Ovary (tissue), 3 donors: Measurements from ENCODE around the gene ATP6V1G3.

Experiments
- CTCF ChIP-seq, 3 donors: fragments of 450-650 bp in 2 of 3; fragments of 200-600 bp in 1 of 3; IDR thresholded peaks; one replicate each; pipeline versions ENCODE4 v1.5.1 to v1.8.0; 2016 to 2022; ENCODE audit warnings: antibody characterized with exemption in 3 of 3, mild to moderate bottlenecking in 1 of 3
- EP300 ChIP-seq: sonication (generic); formaldehyde crosslinking; IDR thresholded peaks from one replicate; pipeline ENCODE4 v1.6.1; 2017; ENCODE audit warnings: antibody characterized with exemption
- POLR2A ChIP-seq: fragments of 450-650 bp; IDR thresholded peaks from one replicate; pipeline ENCODE4 v1.6.1; 2017; ENCODE audit warnings: antibody characterized with exemption, mild to moderate bottlenecking, moderate library complexity
- donor health status: DM: no; HTN: no; CAD: no.

- no peak for TF ChIP-seq CTCF (IDR thresholded peaks at IDR 0.05)
- TF ChIP-seq EP300 = no peak
- TF ChIP-seq POLR2A = no peak
These were observed 46.3 kb downstream of the ATP6V1G3 start for GRCh38 chr1:198494139-198494538.
